GM18870 (cell line): ENCODE results near the gene TMUB1.

Source experiments
- ATAC-seq: cut with Tn5 transposase; IDR thresholded peaks from one replicate; pipeline ENCODE4 v1.9.1; 2021; ENCODE audit warnings: moderate library complexity; ENCODE audit not compliant: unreplicated experiment

TMUB1 gene

GRCh38 chr7:151035026-151035717 lies 48.1 kb downstream of the TMUB1 start:
- no peak for ATAC-seq

GRCh38 chr7:151034312-151035025 lies 48.8 kb downstream of the TMUB1 start:
- ATAC-seq, result no peak

- ATAC-seq, result no peak
Observed at GRCh38 chr7:151033864-151034249, 49.4 kb downstream of the TMUB1 start.

DNA sequence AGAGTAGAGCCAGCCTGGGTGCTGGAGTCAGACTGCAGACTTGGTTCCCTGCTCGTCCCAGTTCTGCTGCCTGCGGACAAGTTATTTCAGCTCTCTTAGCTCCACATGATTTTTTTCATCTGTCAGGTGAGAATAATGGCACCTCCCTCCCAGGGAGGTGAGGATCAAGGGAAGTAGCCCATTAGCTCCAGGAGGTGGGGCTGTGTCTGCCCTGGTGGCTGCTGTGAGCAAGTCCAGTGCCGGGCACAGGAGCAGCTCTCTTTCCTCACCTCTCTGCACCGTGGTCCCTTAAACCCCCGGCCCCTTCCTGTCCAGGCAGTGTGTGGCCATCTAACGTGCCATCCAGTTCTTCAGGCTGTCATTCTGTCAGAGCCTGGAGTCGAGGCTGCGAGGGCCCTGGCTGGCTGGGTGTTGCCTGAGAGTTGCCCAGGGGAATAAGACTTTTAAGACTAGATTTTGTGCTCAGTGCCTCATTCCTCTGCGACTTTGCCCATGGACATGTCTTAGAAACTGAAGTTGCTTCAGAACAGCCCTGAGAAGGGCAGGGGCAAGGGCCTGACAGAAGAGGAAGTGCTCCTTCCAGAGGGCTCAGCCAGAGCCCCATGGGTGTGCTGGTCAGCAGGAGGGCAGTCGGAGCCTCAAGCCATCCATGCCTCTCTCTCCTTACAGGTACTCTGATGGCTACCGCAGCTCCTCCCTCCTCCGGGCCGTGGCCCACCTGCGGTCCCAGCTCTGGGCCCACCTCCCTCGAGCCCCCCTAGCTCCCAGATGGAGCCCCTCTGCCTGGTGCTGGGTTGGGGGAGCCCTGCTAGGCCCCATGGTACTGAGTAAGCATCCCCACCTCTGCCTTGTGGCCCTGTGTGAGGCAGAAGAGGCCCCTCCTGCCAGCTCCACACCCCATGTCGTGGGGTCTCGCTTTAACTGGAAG lies 50.1 kb downstream of the TMUB1 start:
- ATAC-seq, result no peak
